ENCODE data around the gene MACROD2. TPM values are rescaled to one million over a fixed set of nuclear protein-coding genes. Genes with fewer than 3 reads are reported as not detected.

MACROD2 gene
- total RNA-seq, 1 experiment from 2014 or later: 1.4 TPM

DNA sequence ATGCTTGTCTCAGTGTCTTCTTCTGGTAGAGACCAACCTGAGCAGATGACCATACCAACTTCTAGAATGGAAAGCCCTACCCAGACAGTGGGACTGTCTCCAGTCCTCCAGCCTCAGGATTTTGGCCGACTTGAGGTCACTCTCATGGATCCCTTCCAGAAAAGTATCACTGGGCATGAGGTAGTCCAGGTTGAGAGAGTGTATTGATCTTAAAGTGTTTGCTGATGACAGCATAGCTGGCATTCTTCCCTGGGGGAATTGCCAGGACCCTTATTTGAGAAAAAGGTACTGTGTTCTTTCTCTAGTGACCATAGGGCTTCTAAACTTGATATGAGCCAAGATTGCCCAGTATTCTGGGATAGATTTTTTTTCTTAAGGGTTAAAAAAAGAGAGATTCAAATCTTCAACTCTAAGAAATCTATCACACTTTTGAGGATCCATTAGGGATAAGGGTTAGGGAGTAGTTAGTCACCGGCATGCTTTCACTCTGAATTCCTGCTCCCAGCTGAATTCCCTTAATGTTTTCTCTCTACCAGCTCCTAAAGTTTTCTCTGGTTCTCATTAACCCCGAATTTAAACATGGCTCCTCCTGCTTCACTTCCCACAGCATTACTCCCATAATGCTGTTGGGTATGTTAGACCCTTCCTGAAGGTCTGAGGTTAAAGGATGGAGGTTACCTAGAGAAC lies 415.7 kb downstream of the MACROD2 start:
- no peaks in the 10 kb centered on the region for H3K27me3 ChIP-seq (replicated peaks; ENCODE audit: insufficient read depth, low read depth, low read length, poor library complexity)
- H3K36me3 ChIP-seq (ENCODE audit: insufficient read depth, low read length, poor library complexity, severe bottlenecking): no peaks in the 10 kb centered on the region
- POLR2A ChIA-PET (ENCODE audit: low non-redundant PET): no interaction called here
- H3K9me3 ChIP-seq (ENCODE audit: low read depth, low read length, poor library complexity, severe bottlenecking): no peaks in the 10 kb centered on the region
- no peak for TF ChIP-seq EZH2 (IDR thresholded peaks at IDR 0.05; ENCODE audit: borderline replicate concordance, low read depth, low read length, poor library complexity, severe bottlenecking)
- H3K4me3 ChIP-seq (ENCODE audit: low read depth, low read length, poor library complexity, severe bottlenecking): no peak overlapping the region
- H3K4me1 ChIP-seq (ENCODE audit: insufficient read depth, low read length, poor library complexity, severe bottlenecking): no peaks in the 10 kb centered on the region
- intact Hi-C loops (cut with micrococcal nuclease; ENCODE audit: unreplicated experiment): no loop called here
- no peak for DNase-seq (ENCODE audit: low spot score)
- CTCF ChIA-PET: no interaction called here
- no TSS peak for BruUV-seq (replicated peaks)
- H3K27ac ChIP-seq (ENCODE audit: low read depth, low read length, poor library complexity, severe bottlenecking): no peak overlapping the region

DNA sequence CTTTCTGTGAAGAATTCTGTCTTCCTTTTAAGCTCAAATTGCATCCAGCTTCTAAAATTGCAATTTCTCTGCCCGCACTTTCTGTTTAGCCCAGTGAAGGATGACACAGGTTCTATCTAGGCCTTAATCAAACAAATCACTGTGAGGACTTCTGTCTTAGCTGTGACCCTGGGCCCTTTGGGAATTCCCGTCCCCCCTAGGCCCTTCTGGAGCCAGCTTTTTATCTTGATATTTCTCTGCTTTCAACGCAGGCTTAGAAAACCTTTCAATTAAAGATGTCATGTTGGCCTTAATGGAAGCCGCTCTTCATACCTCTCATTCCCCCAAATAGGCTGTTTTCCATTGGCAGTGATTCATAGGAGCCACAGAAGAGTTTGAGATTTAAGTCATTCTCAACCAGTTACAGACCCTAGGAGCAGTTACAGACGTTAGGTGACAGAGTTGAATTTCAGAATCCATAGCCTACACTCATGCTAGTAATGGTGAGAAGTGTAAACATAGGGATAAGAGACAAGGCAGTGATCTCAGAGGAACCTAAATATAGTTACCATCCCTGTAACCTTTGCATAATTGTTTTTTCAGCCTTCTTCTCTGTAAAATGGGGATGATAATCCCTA lies 416.9 kb downstream of the MACROD2 start:
- POLR2A ChIA-PET (ENCODE audit: low non-redundant PET): no interaction called here
- intact Hi-C loops (cut with micrococcal nuclease; ENCODE audit: unreplicated experiment): no loop called here
- Histone ChIP-seq H3K4me1 (ENCODE audit: insufficient read depth, low read length, poor library complexity, severe bottlenecking) (no peaks in the 10 kb centered on the region), H3K27ac (ENCODE audit: low read depth, low read length, poor library complexity, severe bottlenecking) (no peak overlapping the region), H3K9me3 (ENCODE audit: low read depth, low read length, poor library complexity, severe bottlenecking) (no peaks in the 10 kb centered on the region), H3K27me3 (replicated peaks; ENCODE audit: insufficient read depth, low read depth, low read length, poor library complexity) (no peaks in the 10 kb centered on the region), H3K36me3 (ENCODE audit: insufficient read depth, low read length, poor library complexity, severe bottlenecking) (no peaks in the 10 kb centered on the region), H3K4me3 (ENCODE audit: low read depth, low read length, poor library complexity, severe bottlenecking) (no peak overlapping the region)
- no peak for TF ChIP-seq EZH2 (IDR thresholded peaks at IDR 0.05; ENCODE audit: borderline replicate concordance, low read depth, low read length, poor library complexity, severe bottlenecking)
- no peak for TF ChIP-seq CTCF (conservative IDR thresholded peaks at IDR 0.05; ENCODE audit: low read depth, low read length)
- CTCF ChIA-PET: no interaction called here
- DNase-seq (ENCODE audit: low spot score): no peak
- BruUV-seq (replicated peaks): no TSS peak

DNA sequence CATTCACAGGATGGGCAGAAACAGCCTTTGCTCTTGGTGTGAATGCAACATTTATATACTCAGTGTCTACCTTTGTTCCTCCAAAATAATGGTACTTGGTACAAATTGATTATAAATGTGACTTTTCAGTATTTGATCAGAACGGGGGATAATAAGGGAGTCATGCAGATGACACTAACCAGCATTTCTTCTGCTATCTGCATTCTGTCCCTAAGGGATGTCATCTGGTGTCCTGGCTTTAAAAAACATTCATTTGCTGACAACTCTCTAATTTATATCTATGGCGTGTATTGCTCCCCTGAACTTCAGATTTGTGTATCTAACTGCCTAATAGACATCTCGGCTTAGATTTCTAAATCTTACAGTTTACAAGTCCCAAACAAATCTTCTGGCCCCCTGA lies 418.5 kb downstream of the MACROD2 start:
- Histone ChIP-seq H3K4me3 (ENCODE audit: low read depth, low read length, poor library complexity, severe bottlenecking) (no peak overlapping the region), H3K27me3 (replicated peaks; ENCODE audit: insufficient read depth, low read depth, low read length, poor library complexity) (no peaks in the 10 kb centered on the region), H3K36me3 (ENCODE audit: insufficient read depth, low read length, poor library complexity, severe bottlenecking) (no peaks in the 10 kb centered on the region), H3K9me3 (ENCODE audit: low read depth, low read length, poor library complexity, severe bottlenecking) (no peaks in the 10 kb centered on the region), H3K4me1 (ENCODE audit: insufficient read depth, low read length, poor library complexity, severe bottlenecking) (no peaks in the 10 kb centered on the region), H3K27ac (ENCODE audit: low read depth, low read length, poor library complexity, severe bottlenecking) (no peak overlapping the region)
- intact Hi-C loops (cut with micrococcal nuclease; ENCODE audit: unreplicated experiment): no loop called here
- CTCF ChIA-PET: no interaction called here
- POLR2A ChIA-PET (ENCODE audit: low non-redundant PET): no interaction called here
- DNase-seq (ENCODE audit: low spot score): no peak
- no TSS peak for BruUV-seq (replicated peaks)
- TF ChIP-seq CTCF (conservative IDR thresholded peaks at IDR 0.05; ENCODE audit: low read depth, low read length): no peak

DNA sequence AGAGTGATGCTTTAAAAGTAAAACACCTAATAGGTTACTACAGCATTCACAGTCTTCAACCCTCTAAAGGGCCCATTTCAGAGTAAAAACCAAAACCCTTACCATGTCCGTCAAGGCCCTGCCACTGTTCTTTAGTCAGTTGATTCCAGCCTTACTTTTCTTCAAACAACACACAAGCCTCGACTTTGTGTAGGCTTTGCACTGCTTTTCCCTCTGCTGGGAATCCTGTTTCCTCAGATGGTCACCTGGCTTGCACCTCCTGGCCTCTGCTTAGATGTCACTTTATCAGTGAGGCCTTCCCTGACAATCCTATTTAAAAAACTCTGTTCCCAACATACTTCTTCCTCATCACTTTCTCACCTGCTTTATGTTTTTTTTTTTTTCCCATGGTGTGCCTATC lies 419.2 kb downstream of the MACROD2 start:
- no peaks in the 10 kb centered on the region for H3K9me3 ChIP-seq (ENCODE audit: low read depth, low read length, poor library complexity, severe bottlenecking)
- no peaks in the 10 kb centered on the region for H3K36me3 ChIP-seq (ENCODE audit: insufficient read depth, low read length, poor library complexity, severe bottlenecking)
- intact Hi-C loops (cut with micrococcal nuclease; ENCODE audit: unreplicated experiment): no loop called here
- H3K27ac ChIP-seq (ENCODE audit: low read depth, low read length, poor library complexity, severe bottlenecking): no peak overlapping the region
- DNase-seq (ENCODE audit: low spot score): no peak
- no peak overlapping the region for H3K4me3 ChIP-seq (ENCODE audit: low read depth, low read length, poor library complexity, severe bottlenecking)
- ChIA-PET POLR2A (ENCODE audit: low non-redundant PET) (no interaction called here), CTCF (no interaction called here)
- TF ChIP-seq CTCF (conservative IDR thresholded peaks at IDR 0.05; ENCODE audit: low read depth, low read length) (no peak), EZH2 (IDR thresholded peaks at IDR 0.05; ENCODE audit: borderline replicate concordance, low read depth, low read length, poor library complexity, severe bottlenecking) (no peak)
- H3K4me1 ChIP-seq (ENCODE audit: insufficient read depth, low read length, poor library complexity, severe bottlenecking): no peaks in the 10 kb centered on the region
- no peaks in the 10 kb centered on the region for H3K27me3 ChIP-seq (replicated peaks; ENCODE audit: insufficient read depth, low read depth, low read length, poor library complexity)
- BruUV-seq (replicated peaks): no TSS peak
